AG04449 (cell line): ENCODE data around the gene ST6GALNAC2.

Source experiments
- CTCF ChIA-PET: fragments of 350-600 bp; formaldehyde crosslinking; extraction: SDS; loops from one replicate; lab custom pipeline; 2021; ENCODE audit warnings: antibody characterized with exemption; lab: Yijun Ruan, JAX
- POLR2A ChIA-PET: fragments of 400-600, 350-600 bp; formaldehyde crosslinking; extraction: SDS; loops from one replicate; lab custom pipeline; 2020; ENCODE audit warnings: antibody characterized with exemption, inconsistent platforms; lab: Yijun Ruan, JAX
- DNase-seq: peaks from one replicate; pipeline ENCODE4 v3.0.0-alpha.2; 2010; ENCODE audit warnings: low read depth, low spot score
- H3K4me3 ChIP-seq: 2 replicates; pipeline ENCODE4 v1.5.1; 2011; ENCODE audit warnings: low read depth, mild to moderate bottlenecking, control low read depth, low read length
- TF ChIP-seq, protein P1 (sequence below): IDR thresholded peaks from one replicate; pipeline ENCODE4 v1.5.1; 2011; ENCODE audit warnings: mild to moderate bottlenecking, moderate library complexity, low read length, control low read depth, inconsistent platforms; ENCODE audit not compliant: insufficient read depth; ENCODE audit errors: missing control alignments

Gene ST6GALNAC2

DNA sequence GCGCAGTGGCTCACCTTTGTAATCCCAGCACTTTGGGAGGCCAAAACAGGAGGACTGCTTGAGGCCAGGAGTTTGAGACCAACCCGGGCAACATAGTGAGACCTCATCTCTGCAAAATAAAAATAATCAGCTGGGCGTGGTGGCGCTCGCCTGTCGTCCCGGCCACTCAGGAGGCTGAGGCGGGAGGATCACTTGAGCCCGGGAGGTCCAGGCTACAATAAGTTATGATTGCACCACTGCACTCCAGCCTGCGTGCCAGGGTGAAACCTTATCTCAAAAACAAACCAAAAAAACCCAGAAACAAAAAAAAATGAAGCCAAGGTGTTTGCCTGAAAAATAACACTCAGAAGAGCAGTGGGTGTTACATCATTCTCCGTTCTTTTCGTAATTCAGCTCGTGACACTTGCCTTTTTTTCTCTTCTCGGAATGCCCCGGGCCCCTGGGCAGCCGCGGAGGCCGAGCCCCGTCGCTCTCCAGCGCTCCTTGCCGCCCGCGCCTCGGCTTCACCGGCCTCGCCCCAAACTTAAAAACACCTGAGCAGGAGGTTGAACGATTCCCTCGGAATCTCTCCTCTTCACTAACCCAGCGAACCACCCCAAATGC is 28.8 kb downstream of the ST6GALNAC2 start:
- TF ChIP-seq, protein P1, sequence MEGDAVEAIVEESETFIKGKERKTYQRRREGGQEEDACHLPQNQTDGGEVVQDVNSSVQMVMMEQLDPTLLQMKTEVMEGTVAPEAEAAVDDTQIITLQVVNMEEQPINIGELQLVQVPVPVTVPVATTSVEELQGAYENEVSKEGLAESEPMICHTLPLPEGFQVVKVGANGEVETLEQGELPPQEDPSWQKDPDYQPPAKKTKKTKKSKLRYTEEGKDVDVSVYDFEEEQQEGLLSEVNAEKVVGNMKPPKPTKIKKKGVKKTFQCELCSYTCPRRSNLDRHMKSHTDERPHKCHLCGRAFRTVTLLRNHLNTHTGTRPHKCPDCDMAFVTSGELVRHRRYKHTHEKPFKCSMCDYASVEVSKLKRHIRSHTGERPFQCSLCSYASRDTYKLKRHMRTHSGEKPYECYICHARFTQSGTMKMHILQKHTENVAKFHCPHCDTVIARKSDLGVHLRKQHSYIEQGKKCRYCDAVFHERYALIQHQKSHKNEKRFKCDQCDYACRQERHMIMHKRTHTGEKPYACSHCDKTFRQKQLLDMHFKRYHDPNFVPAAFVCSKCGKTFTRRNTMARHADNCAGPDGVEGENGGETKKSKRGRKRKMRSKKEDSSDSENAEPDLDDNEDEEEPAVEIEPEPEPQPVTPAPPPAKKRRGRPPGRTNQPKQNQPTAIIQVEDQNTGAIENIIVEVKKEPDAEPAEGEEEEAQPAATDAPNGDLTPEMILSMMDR = no peak
- CTCF ChIA-PET = interaction anchor here (0.7 to 7.9 kb wide), 29 partner anchors 8 to 186 kb away, joined by 3 to 123 read pairs (median 8); partner anchors contain the start of genes AANAT, JMJD6, METTL23 and PRCD
- DNase-seq = no peak
- POLR2A ChIA-PET = interaction anchor here (0.7 to 2.5 kb wide), 7 partner anchors 8 to 155 kb away, joined by 3 to 9 read pairs (median 5); partner anchors contain the start of gene PRCD
- H3K4me3 ChIP-seq = peak overlapping the region; percentile 96

DNA sequence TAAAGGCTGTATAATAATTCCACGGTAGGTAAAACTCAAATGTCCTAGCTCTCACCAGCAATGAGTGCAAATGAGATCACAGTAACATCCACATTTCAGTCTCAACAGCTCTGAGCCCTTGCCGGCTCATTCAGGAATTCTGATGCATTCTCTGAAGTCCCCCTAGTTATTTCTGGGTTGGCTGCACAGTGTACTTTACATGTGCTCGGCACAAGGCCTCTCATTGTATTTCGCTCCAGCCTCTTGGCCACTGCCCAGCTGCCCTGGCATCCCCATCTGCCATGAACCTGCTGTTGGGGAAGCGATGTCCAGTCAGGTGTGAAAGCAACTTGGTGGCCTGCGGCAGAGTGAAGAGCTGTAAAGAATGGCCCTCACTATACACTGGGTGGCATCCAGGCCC is 31.5 kb downstream of the ST6GALNAC2 start:
- ChIA-PET CTCF (interaction anchor here (0.9 to 6.8 kb wide), 3 partner anchors 18 to 70 kb away, joined by 3 to 57 read pairs (median 7); no protein-coding TSS in a partner anchor), POLR2A (no interaction called here)
- no peak for DNase-seq
- TF ChIP-seq, protein P1 = no peak
- no peak overlapping the region for H3K4me3 ChIP-seq

DNA sequence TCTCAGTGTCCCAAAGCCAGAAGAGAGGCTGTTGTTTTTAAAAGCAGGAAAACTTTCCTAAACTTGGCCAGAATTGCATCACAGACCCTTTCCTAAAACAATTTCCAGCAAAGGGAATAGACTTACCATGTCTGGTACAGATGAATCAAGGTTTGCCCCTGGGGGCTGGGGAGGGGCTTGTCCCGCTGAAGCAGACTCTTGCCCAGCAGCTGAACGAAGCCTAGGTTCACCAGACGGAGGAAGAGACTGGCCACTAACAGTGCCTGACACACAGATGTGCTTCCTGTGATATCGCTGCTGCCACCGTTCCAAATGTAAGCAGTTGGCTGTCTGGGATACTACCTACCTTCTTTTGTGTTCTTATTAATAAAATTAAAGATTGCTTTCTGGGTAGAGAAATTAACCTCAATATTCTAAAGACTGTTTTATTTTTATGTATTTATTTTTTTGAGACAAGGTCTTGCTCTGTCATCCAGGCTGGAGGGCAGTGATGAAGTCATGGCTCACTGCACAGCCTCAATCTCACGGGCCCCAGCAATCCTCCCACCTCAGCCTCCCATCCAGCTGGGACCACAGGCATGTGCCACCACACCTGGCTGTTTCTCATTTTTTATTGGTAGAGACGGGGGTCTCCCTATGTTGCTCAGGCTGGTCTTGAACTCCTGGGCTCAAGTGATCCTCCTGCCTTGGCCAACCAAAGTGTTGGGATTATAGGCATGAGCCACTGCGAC is 32.3 kb downstream of the ST6GALNAC2 start:
- no peak for DNase-seq
- no peak overlapping the region for H3K4me3 ChIP-seq
- ChIA-PET POLR2A (no interaction called here), CTCF (interaction anchor here (0.9 to 6.8 kb wide), 4 partner anchors 10 to 71 kb away, joined by 3 to 57 read pairs (median 6); no protein-coding TSS in a partner anchor)
- TF ChIP-seq, protein P1 = no peak

DNA sequence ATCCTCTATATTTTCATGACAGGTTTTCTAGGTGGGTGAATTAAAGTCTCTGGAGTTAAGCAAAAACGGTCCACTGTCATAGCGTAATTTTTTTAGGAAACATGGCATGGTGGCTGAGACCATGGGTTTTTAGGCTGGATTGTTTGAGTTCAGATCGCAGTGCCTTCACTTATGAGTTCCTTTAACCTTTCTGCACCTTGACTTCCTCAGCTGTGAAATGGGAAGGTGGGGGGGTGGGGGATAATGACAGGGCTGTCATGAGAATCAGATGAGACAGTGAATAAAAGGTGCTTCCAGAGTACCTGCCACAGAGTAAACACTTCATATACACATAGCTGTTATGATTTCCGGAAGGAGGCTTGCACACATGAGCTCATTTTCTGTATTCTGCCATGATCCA is 34.0 kb downstream of the ST6GALNAC2 start:
- DNase-seq = no peak
- TF ChIP-seq, protein P1 = no peak
- ChIA-PET POLR2A (interaction anchor here (1.3 kb wide), 1 partner anchor 52 kb away, joined by 3 read pairs; no protein-coding TSS in a partner anchor), CTCF (interaction anchor here (0.9 to 6.8 kb wide), 12 partner anchors 8 to 98 kb away, joined by 3 to 57 read pairs (median 4); partner anchors contain the start of genes AANAT and PRCD)
- H3K4me3 ChIP-seq = no peak overlapping the region

DNA sequence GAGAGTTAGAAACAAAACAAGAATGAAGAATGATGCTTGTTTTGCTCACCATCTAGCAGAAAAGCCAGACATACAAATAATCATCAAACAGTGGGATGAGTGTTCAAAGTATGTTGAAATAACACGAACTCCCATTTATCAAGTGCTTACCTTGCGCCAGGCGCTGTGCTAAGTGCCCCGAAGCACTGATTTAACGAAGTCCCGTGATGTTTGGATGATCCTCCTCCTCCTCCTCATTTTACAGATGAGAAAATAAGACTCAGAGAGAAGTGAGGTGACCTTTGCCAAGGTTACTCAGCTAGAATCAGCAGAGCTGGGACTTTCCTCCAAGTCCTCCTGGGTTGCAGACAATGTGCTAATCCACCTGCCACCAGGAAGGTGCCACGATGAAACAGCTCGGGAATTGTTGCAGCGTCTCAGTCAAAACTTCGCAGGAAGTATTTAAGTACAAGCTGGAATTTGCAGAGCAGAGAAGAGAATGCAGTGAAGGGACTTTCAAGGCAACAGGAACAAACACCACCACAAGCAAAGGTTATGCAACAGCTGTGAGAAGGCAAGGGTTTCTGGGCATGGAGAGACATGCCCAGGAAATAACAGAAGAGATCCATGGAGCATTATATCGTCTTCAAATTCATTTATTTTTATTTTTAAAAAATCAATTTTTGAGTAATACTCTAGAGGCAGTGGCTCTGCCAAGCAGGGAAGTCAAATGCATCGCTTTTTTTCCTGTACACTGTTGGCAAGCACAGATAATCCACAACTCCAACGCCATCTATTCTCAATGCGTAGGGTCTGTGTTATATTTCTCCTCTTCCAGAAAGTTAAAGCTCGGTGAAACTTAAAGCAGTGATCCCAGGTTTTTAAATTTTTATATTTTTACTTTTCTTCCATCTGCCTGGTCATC is 34.7 kb downstream of the ST6GALNAC2 start:
- no peak overlapping the region for H3K4me3 ChIP-seq
- ChIA-PET POLR2A (interaction anchor here (1.3 kb wide), 1 partner anchor 52 kb away, joined by 3 read pairs; no protein-coding TSS in a partner anchor), CTCF (interaction anchor here (0.9 to 6.8 kb wide), 12 partner anchors 7 to 97 kb away, joined by 3 to 57 read pairs (median 4); partner anchors contain the start of genes AANAT and PRCD)
- TF ChIP-seq, protein P1 = no peak
- no peak for DNase-seq
